Activated CD4-positive, alpha-beta memory T cell treated with anti-CD3 and anti-CD28 coated beads for 36 hours (primary cell): Measurements from ENCODE around the gene C3. TPM values are rescaled to one million over a fixed set of nuclear protein-coding genes. Genes with fewer than 3 reads are reported as not detected.
A peak's percentile ranks its signal among the peaks of the same experiment; 100 is the strongest.
"Not testable (repeated sequence)": the region's sequence is repeated elsewhere in the genome, so short reads cannot be mapped to it uniquely, and the experiment has no call there.

Experiments
- CTCF ChIA-PET: fragments of 350-600 bp; sonication (Branson Sonifier 250); formaldehyde crosslinking; loops from one replicate; lab custom pipeline; 2021; ENCODE audit warnings: antibody characterized with exemption, inconsistent platforms; lab: Charles Lee
- POLR2A ChIA-PET: fragments of 350-600 bp; sonication (Branson Sonifier 250); formaldehyde crosslinking; loops from one replicate; lab custom pipeline; 2021; ENCODE audit warnings: antibody characterized with exemption; lab: Charles Lee
- DNase-seq: peaks from one replicate; pipeline ENCODE4 v3.0.0-alpha.2; 2020
- H3K27ac Mint-ChIP-seq: one replicate; pipeline ENCODE4 v1.8.0; 2021; ENCODE audit warnings: mixed read lengths
- H3K27me3 Mint-ChIP-seq: one replicate; pipeline ENCODE4 v1.8.0; 2021; ENCODE audit warnings: mixed read lengths
- H3K36me3 Mint-ChIP-seq: one replicate; pipeline ENCODE4 v1.8.0; 2021; ENCODE audit warnings: mixed read lengths
- H3K4me1 Mint-ChIP-seq: one replicate; pipeline ENCODE4 v1.8.0; 2021; ENCODE audit warnings: low read depth, mixed read lengths
- H3K4me3 Mint-ChIP-seq: one replicate; pipeline ENCODE4 v1.8.0; 2021; ENCODE audit warnings: mild to moderate bottlenecking, mixed read lengths
- H3K9me3 Mint-ChIP-seq: one replicate; pipeline ENCODE4 v1.8.0; 2021; ENCODE audit warnings: mixed read lengths
- intact Hi-C: fragments of 100-400 bp; cut with micrococcal nuclease; formaldehyde crosslinking; loops from one replicate; pipeline ENCODE4 v1.15.1; 2023
- microRNA-seq: library from miRNA; unstranded; fragments of <30 nt; microRNA quantifications from one replicate; pipeline ENCODE4 v1.2.0, GENCODE V29; 2022; ENCODE audit warnings: borderline number of aligned reads, borderline microRNAs expressed, borderline replicate concordance
- total RNA-seq, 2 experiments: library from RNA; stranded (reverse); gene quantifications; one replicate each; pipeline ENCODE4 v1.2.3, GENCODE V29; 2021

C3 gene
- total RNA-seq, 2 experiments from 2014 or later, result 1.2 to 2.4 TPM

- no peak for DNase-seq
- H3K4me3 Mint-ChIP-seq, result no peak overlapping the region
- intact Hi-C loops, result no loop called here
- H3K9me3 Mint-ChIP-seq, result no peaks in the 10 kb centered on the region
- no peaks in the 10 kb centered on the region for H3K27me3 Mint-ChIP-seq
- no peak overlapping the region for H3K27ac Mint-ChIP-seq
- no peaks in the 10 kb centered on the region for H3K36me3 Mint-ChIP-seq
- POLR2A ChIA-PET, result interaction anchor here (1.2 kb wide), 1 partner anchor 13 kb away, joined by 3 read pairs; no protein-coding TSS in a partner anchor
- CTCF ChIA-PET, result interaction anchor here (0.7 to 3.1 kb wide), 4 partner anchors 13 to 17 kb away, joined by 3 to 10 read pairs (median 5); no protein-coding TSS in a partner anchor
- peaks cover 22% of the 10 kb centered on the region for H3K4me1 Mint-ChIP-seq
These were observed 72.2 kb downstream of the C3 start for GRCh38 chr19:6648141-6648715.

DNA sequence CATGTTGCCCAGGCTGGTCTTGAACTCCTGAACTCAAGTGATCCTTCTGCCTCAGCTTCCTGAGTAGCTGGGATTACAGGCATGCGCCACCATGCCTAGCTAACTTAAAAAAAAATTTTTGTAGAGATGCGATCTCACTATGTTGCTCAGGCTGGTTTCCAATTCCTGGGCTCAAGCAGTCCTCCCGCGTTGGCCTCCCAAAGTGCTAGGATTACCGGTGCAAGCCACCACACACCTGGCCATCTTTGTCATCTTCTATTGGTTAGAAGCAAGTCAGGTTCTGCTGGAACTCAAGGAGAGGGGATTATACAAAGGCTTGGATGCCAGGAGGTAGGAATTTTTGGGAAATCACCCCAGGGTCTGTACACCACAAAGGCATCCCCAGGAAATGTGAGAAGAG, 75.7 kb downstream of the C3 start:
- ChIA-PET CTCF (interaction anchor here (1.8 kb wide), 1 partner anchor 92 kb away, joined by 4 read pairs; no protein-coding TSS in a partner anchor), POLR2A (interaction anchor here (0.6 to 1.1 kb wide), 2 partner anchors 91 to 129 kb away, joined by 3 read pairs; no protein-coding TSS in a partner anchor)
- no peaks in the 10 kb centered on the region for H3K27me3 Mint-ChIP-seq
- H3K4me1 Mint-ChIP-seq, result peaks cover 21% of the 10 kb centered on the region
- H3K36me3 Mint-ChIP-seq, result no peaks in the 10 kb centered on the region
- no peak for DNase-seq
- no peak overlapping the region for H3K4me3 Mint-ChIP-seq
- H3K27ac Mint-ChIP-seq, result no peak overlapping the region
- intact Hi-C loops, result no loop called here
- no peaks in the 10 kb centered on the region for H3K9me3 Mint-ChIP-seq

DNA sequence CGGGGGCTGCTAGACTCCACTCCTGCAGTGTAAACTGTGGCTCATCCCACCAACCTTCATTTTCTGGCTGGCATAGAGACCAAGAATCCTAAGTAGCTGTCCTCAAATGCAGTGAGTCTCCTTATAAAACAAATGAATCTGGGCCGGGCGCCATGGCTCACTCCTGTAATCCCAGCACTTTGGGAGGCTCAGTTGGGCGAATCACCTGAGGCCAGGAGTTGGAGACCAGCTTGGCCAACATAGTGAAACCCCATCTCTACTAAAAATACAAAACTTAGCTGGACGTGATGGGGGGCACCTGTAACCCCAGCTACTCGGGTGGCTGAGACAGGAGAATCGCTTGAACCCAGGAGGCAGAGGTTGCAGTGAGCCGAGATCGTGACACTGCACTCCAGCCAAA, 80.1 kb downstream of the C3 start:
- H3K9me3 Mint-ChIP-seq, DNase-seq, H3K27ac Mint-ChIP-seq, POLR2A ChIA-PET, H3K27me3 Mint-ChIP-seq, H3K4me3 Mint-ChIP-seq, H3K36me3 Mint-ChIP-seq: not testable (repeated sequence)
- intact Hi-C loops, result loop anchor here (2.0 kb wide), 1 partner anchor 14 kb away; no protein-coding TSS in a partner anchor
- peaks cover 29% of the 10 kb centered on the region for H3K4me1 Mint-ChIP-seq
- CTCF ChIA-PET, result interaction anchor here (2.9 kb wide), 1 partner anchor 9 kb away, joined by 15 read pairs; no protein-coding TSS in a partner anchor

GRCh38 chr19:6639439-6639838, 81.0 kb downstream of the C3 start:
- H3K27me3 Mint-ChIP-seq, result no peaks in the 10 kb centered on the region
- intact Hi-C loops, result no loop called here
- no peak overlapping the region for H3K4me3 Mint-ChIP-seq
- H3K27ac Mint-ChIP-seq, result no peak overlapping the region
- H3K4me1 Mint-ChIP-seq, result peaks cover 29% of the 10 kb centered on the region
- H3K36me3 Mint-ChIP-seq, result no peaks in the 10 kb centered on the region
- peaks cover under 1% of the 10 kb centered on the region for H3K9me3 Mint-ChIP-seq
- CTCF ChIA-PET, result interaction anchor here (0.6 to 1.2 kb wide), 4 partner anchors 22 to 224 kb away, joined by 3 to 8 read pairs (median 4); partner anchors contain the start of genes TNFSF14 and VAV1
- POLR2A ChIA-PET, result interaction anchor here (0.6 to 1.0 kb wide), 2 partner anchors 15 to 22 kb away, joined by 3 to 7 read pairs; no protein-coding TSS in a partner anchor
- peak; percentile 64 for DNase-seq

GRCh38 chr19:6633456-6633813, 87.0 kb downstream of the C3 start:
- CTCF ChIA-PET, result interaction anchor here (0.5 to 4.5 kb wide), 25 partner anchors 8 to 235 kb away, joined by 3 to 62 read pairs (median 5); partner anchors contain the start of genes DENND1C, GPR108, TNFSF9 and TRIP10
- intact Hi-C loops, H3K27me3 Mint-ChIP-seq, H3K27ac Mint-ChIP-seq, H3K9me3 Mint-ChIP-seq, H3K36me3 Mint-ChIP-seq, H3K4me3 Mint-ChIP-seq, DNase-seq, POLR2A ChIA-PET: not testable (repeated sequence)
- H3K4me1 Mint-ChIP-seq, result peaks cover 26% of the 10 kb centered on the region

- H3K4me3 Mint-ChIP-seq, H3K9me3 Mint-ChIP-seq, H3K36me3 Mint-ChIP-seq, H3K27ac Mint-ChIP-seq, H3K27me3 Mint-ChIP-seq, POLR2A ChIA-PET: not testable (repeated sequence)
- H3K4me1 Mint-ChIP-seq, result peaks cover 26% of the 10 kb centered on the region
- peak; percentile 71 for DNase-seq
- CTCF ChIA-PET, result interaction anchor here (0.5 to 4.5 kb wide), 27 partner anchors 9 to 235 kb away, joined by 3 to 62 read pairs (median 5); partner anchors contain the start of genes DENND1C, GPR108, TNFSF9 and TRIP10
- intact Hi-C loops, result loop anchor here (1.0 kb wide), 4 partner anchors 42 to 230 kb away; no protein-coding TSS in a partner anchor
These were observed 87.5 kb downstream of the C3 start for GRCh38 chr19:6632747-6633455.

GRCh38 chr19:6632002-6632621, 88.3 kb downstream of the C3 start:
- H3K27ac Mint-ChIP-seq, result no peak overlapping the region
- intact Hi-C loops, result loop anchor here (1.0 kb wide), 4 partner anchors 43 to 231 kb away; no protein-coding TSS in a partner anchor
- POLR2A ChIA-PET, result no interaction called here

More at GRCh38 chr19:6632002-6632621, 88.3 kb downstream of the C3 start:
- peak; percentile 80 for DNase-seq
- H3K4me1 Mint-ChIP-seq, result peaks cover 26% of the 10 kb centered on the region
- H3K9me3 Mint-ChIP-seq, result peaks cover 4% of the 10 kb centered on the region
- H3K27me3 Mint-ChIP-seq, result peaks cover 4% of the 10 kb centered on the region
- CTCF ChIA-PET, result interaction anchor here (0.6 to 4.5 kb wide), 29 partner anchors 10 to 232 kb away, joined by 3 to 62 read pairs (median 4); partner anchors contain the start of genes DENND1C, GPR108, TRIP10 and VAV1
- no peaks in the 10 kb centered on the region for H3K36me3 Mint-ChIP-seq
- no peak overlapping the region for H3K4me3 Mint-ChIP-seq

Small RNA genes lying within 50 kb of the gene (microRNA-seq; reads per million reads assigned to microRNA genes)
- not detected for gene MIR6791

Other genes with a start within 250 kb of the C3 start
- 10 to 100 TPM; 62.1 to 69.3 TPM for gene DENND1C, start 238.9 kb downstream of the C3 start, total RNA-seq
- gene TUBB4A, start 218.3 kb downstream of the C3 start, total RNA-seq, result 10 to 100 TPM in 1 of 2 experiments, 1 to 10 TPM in 1; 8.3 to 11.2 TPM
- gene TNFSF9, start 189.6 kb downstream of the C3 start, total RNA-seq, result 1 to 10 TPM; 1.2 to 1.4 TPM
- gene CD70, start 129.5 kb downstream of the C3 start, total RNA-seq, result 10 to 100 TPM in 1 of 2 experiments, 1 to 10 TPM in 1; 8.4 to 10.7 TPM
- gene TNFSF14, start 50.5 kb downstream of the C3 start, total RNA-seq, result 10 to 100 TPM; 36.5 to 38.6 TPM
- 10 to 100 TPM; 72.1 to 75.4 TPM for gene GPR108, start 16.9 kb upstream of the C3 start, total RNA-seq
- 10 to 100 TPM; 55.9 to 56.2 TPM for gene TRIP10, start 19.0 kb upstream of the C3 start, total RNA-seq
- gene SH2D3A, start 46.8 kb upstream of the C3 start, total RNA-seq, result 10 to 100 TPM; 17.1 to 18.2 TPM
- 10 to 100 TPM; 77.9 to 84.5 TPM for gene VAV1, start 52.1 kb upstream of the C3 start, total RNA-seq
- gene ADGRE1, start 166.9 kb upstream of the C3 start, total RNA-seq, result 1 to 10 TPM; 6.6 to 6.8 TPM